ENCODE data around the gene ELK1. TPM values are rescaled to one million over a fixed set of nuclear protein-coding genes. Genes with fewer than 3 reads are reported as not detected.

ELK1 gene
- polyA plus RNA-seq, 1 donor: 22.4 TPM

- Histone ChIP-seq H3K27me3 (ENCODE audit: control insufficient read depth, insufficient read depth, low read length) (no peaks in the 10 kb centered on the region), H3K36me3 (ENCODE audit: control insufficient read depth, insufficient read depth, low read length) (peaks cover 11% of the 10 kb centered on the region), H3K4me3 (ENCODE audit: low read length) (no peak overlapping the region), H3K27ac (ENCODE audit: low read length) (no peak overlapping the region), H3K9me3 (ENCODE audit: control insufficient read depth, low read depth, low read length) (no peaks in the 10 kb centered on the region), H3K4me1 (ENCODE audit: control insufficient read depth, insufficient read depth, low read length) (no peaks in the 10 kb centered on the region)
- WGBS (ENCODE audit: insufficient coverage, low lambda C conversion rate): no CpG with 5 or more reads among the region's 5 CpGs
- DNase-seq: no peak
These were observed 18.7 kb downstream of the ELK1 start for GRCh38 chrX:47631676-47632075.

- Histone ChIP-seq H3K4me3 (ENCODE audit: low read length) (no peak within 1 kb of the TSS), H3K27me3 (ENCODE audit: control insufficient read depth, insufficient read depth, low read length) (no peaks in the 10 kb centered on the region), H3K36me3 (ENCODE audit: control insufficient read depth, insufficient read depth, low read length) (peaks cover under 1% of the 10 kb centered on the region), H3K27ac (ENCODE audit: low read length) (no peak within 1 kb of the TSS), H3K9me3 (ENCODE audit: control insufficient read depth, low read depth, low read length) (no peaks in the 10 kb centered on the region), H3K4me1 (ENCODE audit: control insufficient read depth, insufficient read depth, low read length) (no peaks in the 10 kb centered on the region)
- no CpG with 5 or more reads among the region's 14 CpGs for WGBS (ENCODE audit: insufficient coverage, low lambda C conversion rate)
- no peak for DNase-seq
These were observed 20.8 kb downstream of the ELK1 start, which contains the start of gene CFP for GRCh38 chrX:47629419-47630200. TSS of gene CFP (minus strand) at chrX:47629930. CDS start at chrX:47629844, 86 bp downstream.

GRCh38 chrX:47628982-47629381 is 21.4 kb downstream of the ELK1 start:
- Histone ChIP-seq H3K4me3 (ENCODE audit: low read length) (no peak overlapping the region), H3K27me3 (ENCODE audit: control insufficient read depth, insufficient read depth, low read length) (no peaks in the 10 kb centered on the region), H3K36me3 (ENCODE audit: control insufficient read depth, insufficient read depth, low read length) (no peaks in the 10 kb centered on the region), H3K27ac (ENCODE audit: low read length) (no peak overlapping the region), H3K4me1 (ENCODE audit: control insufficient read depth, insufficient read depth, low read length) (peaks cover 1% of the 10 kb centered on the region), H3K9me3 (ENCODE audit: control insufficient read depth, low read depth, low read length) (no peaks in the 10 kb centered on the region)
- no peak for DNase-seq
- no CpG with 5 or more reads among the region's 1 CpG for WGBS (ENCODE audit: insufficient coverage, low lambda C conversion rate)

- no peak overlapping the region for H3K4me3 ChIP-seq (ENCODE audit: low read length)
- no peaks in the 10 kb centered on the region for H3K36me3 ChIP-seq (ENCODE audit: control insufficient read depth, insufficient read depth, low read length)
- DNase-seq: no peak
- H3K9me3 ChIP-seq (ENCODE audit: control insufficient read depth, low read depth, low read length): no peaks in the 10 kb centered on the region
- H3K27ac ChIP-seq (ENCODE audit: low read length): no peak overlapping the region
- WGBS (ENCODE audit: insufficient coverage, low lambda C conversion rate): no CpG with 5 or more reads among the region's 2 CpGs
- peaks cover 11% of the 10 kb centered on the region for H3K27me3 ChIP-seq (ENCODE audit: control insufficient read depth, insufficient read depth, low read length)
- H3K4me1 ChIP-seq (ENCODE audit: control insufficient read depth, insufficient read depth, low read length): peaks cover 6% of the 10 kb centered on the region
These were observed 25.0 kb downstream of the ELK1 start for GRCh38 chrX:47625365-47625764.

GRCh38 chrX:47623540-47624027 is 26.8 kb downstream of the ELK1 start:
- WGBS (ENCODE audit: insufficient coverage, low lambda C conversion rate): no CpG with 5 or more reads among the region's 35 CpGs
- H3K4me3 ChIP-seq (ENCODE audit: low read length): no peak overlapping the region
- H3K27ac ChIP-seq (ENCODE audit: low read length): no peak overlapping the region
- no peaks in the 10 kb centered on the region for H3K36me3 ChIP-seq (ENCODE audit: control insufficient read depth, insufficient read depth, low read length)
- H3K27me3 ChIP-seq (ENCODE audit: control insufficient read depth, insufficient read depth, low read length): peaks cover 18% of the 10 kb centered on the region
- DNase-seq: peak; percentile 36 to 60
- H3K9me3 ChIP-seq (ENCODE audit: control insufficient read depth, low read depth, low read length): no peaks in the 10 kb centered on the region
- H3K4me1 ChIP-seq (ENCODE audit: control insufficient read depth, insufficient read depth, low read length): peaks cover 6% of the 10 kb centered on the region

GRCh38 chrX:47621851-47622250 is 28.5 kb downstream of the ELK1 start:
- Histone ChIP-seq H3K4me1 (ENCODE audit: control insufficient read depth, insufficient read depth, low read length) (peaks cover 6% of the 10 kb centered on the region), H3K9me3 (ENCODE audit: control insufficient read depth, low read depth, low read length) (no peaks in the 10 kb centered on the region), H3K27me3 (ENCODE audit: control insufficient read depth, insufficient read depth, low read length) (peaks cover 18% of the 10 kb centered on the region), H3K36me3 (ENCODE audit: control insufficient read depth, insufficient read depth, low read length) (no peaks in the 10 kb centered on the region), H3K27ac (ENCODE audit: low read length) (no peak overlapping the region), H3K4me3 (ENCODE audit: low read length) (no peak overlapping the region)
- DNase-seq: no peak
- WGBS (ENCODE audit: insufficient coverage, low lambda C conversion rate): no CpG with 5 or more reads among the region's 6 CpGs

GRCh38 chrX:47620303-47620685 is 30.1 kb downstream of the ELK1 start:
- no peaks in the 10 kb centered on the region for H3K9me3 ChIP-seq (ENCODE audit: control insufficient read depth, low read depth, low read length)
- no peak for DNase-seq
- peaks cover 18% of the 10 kb centered on the region for H3K27me3 ChIP-seq (ENCODE audit: control insufficient read depth, insufficient read depth, low read length)
- H3K4me1 ChIP-seq (ENCODE audit: control insufficient read depth, insufficient read depth, low read length): peaks cover 6% of the 10 kb centered on the region
- no CpG with 5 or more reads among the region's 9 CpGs for WGBS (ENCODE audit: insufficient coverage, low lambda C conversion rate)
- H3K27ac ChIP-seq (ENCODE audit: low read length): no peak overlapping the region
- H3K36me3 ChIP-seq (ENCODE audit: control insufficient read depth, insufficient read depth, low read length): no peaks in the 10 kb centered on the region
- no peak overlapping the region for H3K4me3 ChIP-seq (ENCODE audit: low read length)

- Histone ChIP-seq H3K9me3 (ENCODE audit: control insufficient read depth, low read depth, low read length) (no peaks in the 10 kb centered on the region), H3K4me3 (ENCODE audit: low read length) (peak within 1 kb of the TSS; percentile 24), H3K27ac (ENCODE audit: low read length) (no peak within 1 kb of the TSS), H3K27me3 (ENCODE audit: control insufficient read depth, insufficient read depth, low read length) (peaks cover 18% of the 10 kb centered on the region), H3K36me3 (ENCODE audit: control insufficient read depth, insufficient read depth, low read length) (no peaks in the 10 kb centered on the region), H3K4me1 (ENCODE audit: control insufficient read depth, insufficient read depth, low read length) (peaks cover 6% of the 10 kb centered on the region)
- DNase-seq: peak; percentile 71 to 76
- WGBS (ENCODE audit: insufficient coverage, low lambda C conversion rate): no CpG with 5 or more reads among the region's 88 CpGs
These were observed 30.7 kb downstream of the ELK1 start, which contains the start of gene SYN1 for GRCh38 chrX:47619486-47620302. TSS of gene SYN1 (minus strand) at chrX:47619857. CDS start at chrX:47619728, 129 bp downstream.

GRCh38 chrX:47618923-47619485 is 31.4 kb downstream of the ELK1 start:
- Histone ChIP-seq H3K4me1 (ENCODE audit: control insufficient read depth, insufficient read depth, low read length) (peaks cover 5% of the 10 kb centered on the region), H3K4me3 (ENCODE audit: low read length) (no peak overlapping the region), H3K9me3 (ENCODE audit: control insufficient read depth, low read depth, low read length) (no peaks in the 10 kb centered on the region), H3K27me3 (ENCODE audit: control insufficient read depth, insufficient read depth, low read length) (peaks cover 18% of the 10 kb centered on the region), H3K36me3 (ENCODE audit: control insufficient read depth, insufficient read depth, low read length) (no peaks in the 10 kb centered on the region), H3K27ac (ENCODE audit: low read length) (no peak overlapping the region)
- DNase-seq: no peak
- no CpG with 5 or more reads among the region's 32 CpGs for WGBS (ENCODE audit: insufficient coverage, low lambda C conversion rate)

- Histone ChIP-seq H3K9me3 (ENCODE audit: control insufficient read depth, low read depth, low read length) (no peaks in the 10 kb centered on the region), H3K4me3 (ENCODE audit: low read length) (no peak overlapping the region), H3K27ac (ENCODE audit: low read length) (no peak overlapping the region), H3K4me1 (ENCODE audit: control insufficient read depth, insufficient read depth, low read length) (no peaks in the 10 kb centered on the region), H3K27me3 (ENCODE audit: control insufficient read depth, insufficient read depth, low read length) (peaks cover 7% of the 10 kb centered on the region), H3K36me3 (ENCODE audit: control insufficient read depth, insufficient read depth, low read length) (no peaks in the 10 kb centered on the region)
- DNase-seq: no peak
- no CpG with 5 or more reads among the region's 5 CpGs for WGBS (ENCODE audit: insufficient coverage, low lambda C conversion rate)
These were observed 35.7 kb downstream of the ELK1 start for GRCh38 chrX:47614618-47615017.

Data from large intestine (tissue), 3 donors.